Activated gamma-delta T cell (primary cell): ENCODE data around the gene UXS1.
"Not testable (repeated sequence)": the region's sequence is repeated elsewhere in the genome, so short reads cannot be mapped to it uniquely, and the experiment has no call there.

ENCODE experiments used
- DNase-seq: peaks from one replicate; lab custom pipeline; 2025; lab: John Stamatoyannopoulos, UW

UXS1 gene

GRCh38 chr2:106137731-106138521, 56.2 kb downstream of the UXS1 start:
- no peak for DNase-seq

GRCh38 chr2:106131192-106131591, 62.9 kb downstream of the UXS1 start:
- DNase-seq = not testable (repeated sequence)

- no peak for DNase-seq
Observed at GRCh38 chr2:106130251-106130998, 63.7 kb downstream of the UXS1 start.

- DNase-seq = no peak
Observed at GRCh38 chr2:106129592-106129991, 64.5 kb downstream of the UXS1 start.

- no peak for DNase-seq
Observed at GRCh38 chr2:106129150-106129549, 65.0 kb downstream of the UXS1 start.

GRCh38 chr2:106127776-106128268, 66.3 kb downstream of the UXS1 start:
- no peak for DNase-seq

- DNase-seq = no peak
Observed at GRCh38 chr2:106127282-106127771, 66.8 kb downstream of the UXS1 start.

- no peak for DNase-seq
Observed at GRCh38 chr2:106126705-106127281, 67.3 kb downstream of the UXS1 start.

- no peak for DNase-seq
Observed at GRCh38 chr2:106126295-106126694, 67.8 kb downstream of the UXS1 start.

- no peak for DNase-seq
Observed at GRCh38 chr2:106124905-106125549, 69.1 kb downstream of the UXS1 start.

GRCh38 chr2:106124106-106124756, 69.9 kb downstream of the UXS1 start:
- DNase-seq = no peak

- no peak for DNase-seq
Observed at GRCh38 chr2:106122157-106122556, 71.9 kb downstream of the UXS1 start.

GRCh38 chr2:106120432-106120831, 73.7 kb downstream of the UXS1 start:
- no peak for DNase-seq

- no peak for DNase-seq
Observed at GRCh38 chr2:106119074-106119473, 75.0 kb downstream of the UXS1 start.

GRCh38 chr2:106117882-106118684, 76.0 kb downstream of the UXS1 start:
- DNase-seq = no peak

GRCh38 chr2:106117347-106117746, 76.8 kb downstream of the UXS1 start:
- DNase-seq = no peak

GRCh38 chr2:106116248-106116647, 77.9 kb downstream of the UXS1 start:
- no peak for DNase-seq

- DNase-seq = no peak
Observed at GRCh38 chr2:106115665-106116064, 78.4 kb downstream of the UXS1 start.

GRCh38 chr2:106115250-106115649, 78.9 kb downstream of the UXS1 start:
- DNase-seq = no peak

- no peak for DNase-seq
Observed at GRCh38 chr2:106114166-106114565, 79.9 kb downstream of the UXS1 start.
